Measurements from ENCODE around the gene TTC8.

The TTC8 gene

DNA sequence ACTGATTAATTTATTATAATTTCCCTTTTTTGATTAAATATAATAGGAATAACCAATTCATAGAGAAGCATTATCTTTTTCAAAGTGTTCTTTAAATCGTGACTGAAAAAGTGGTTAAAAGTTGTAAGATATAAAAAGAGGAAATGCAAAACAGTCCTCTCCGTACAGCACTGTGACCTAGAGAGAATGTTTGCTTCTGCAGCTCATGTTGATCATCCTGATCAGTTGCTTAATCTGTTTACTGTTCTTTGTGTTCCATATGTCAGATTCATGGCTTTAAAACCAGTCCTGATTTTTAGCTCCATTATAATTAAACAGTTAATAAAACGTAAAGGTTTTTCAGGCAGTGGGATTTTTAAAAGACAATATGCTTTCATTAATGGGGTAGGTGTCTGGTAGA lies 4.7 kb downstream of the TTC8 start:
- no peak overlapping the region for H3K4ac ChIP-seq (ENCODE audit: low read length)
- H3K79me1 ChIP-seq (ENCODE audit: low read depth, low read length): peaks cover 4% of the 10 kb centered on the region
- no peak overlapping the region for H3K14ac ChIP-seq (ENCODE audit: low read length)
- H3K27me3 ChIP-seq (ENCODE audit: control insufficient read depth in 3 of 3, insufficient read depth in 3 of 3, low read depth in 1 of 3, low read length in 3 of 3): no peaks in the 10 kb centered on the region
- no CpG with 5 or more reads among the region's 3 CpGs for WGBS, 2 donors (ENCODE audit: extremely low coverage in 2 of 2, insufficient read length in 2 of 2, insufficient replicate concordance in 1 of 2)
- no peak for DNase-seq (ENCODE audit: low spot score)
- H4K8ac ChIP-seq (ENCODE audit: low read depth, low read length): no peak overlapping the region
- H3K27ac ChIP-seq (replicated peaks; ENCODE audit: low read length): no peak overlapping the region
- no peak overlapping the region for H2BK15ac ChIP-seq (ENCODE audit: low read length)
- H3K36me3 ChIP-seq (replicated peaks in 1 of 2; ENCODE audit: control insufficient read depth in 2 of 2, insufficient read depth in 2 of 2, low read length in 2 of 2): peaks cover 0 to 6% of the 10 kb centered on the region in 2 donors
- no peak overlapping the region for H3K4me3 ChIP-seq (ENCODE audit: low read length in 2 of 2)
- no peak overlapping the region for H4K91ac ChIP-seq (ENCODE audit: low read depth, low read length, poor library complexity)
- no peak overlapping the region for H2BK12ac ChIP-seq (ENCODE audit: low read length)
- no peak overlapping the region for H2AK5ac ChIP-seq (ENCODE audit: low read depth, low read length)
- H3K9me3 ChIP-seq (replicated peaks in 1 of 2; ENCODE audit: control insufficient read depth in 2 of 2, insufficient read depth in 1 of 2, low read depth in 1 of 2, low read length in 2 of 2): peaks cover 4 to 9% of the 10 kb centered on the region in 2 donors
- H3K9ac ChIP-seq (ENCODE audit: low read depth, low read length, poor library complexity): no peak overlapping the region
- H3K23ac ChIP-seq (ENCODE audit: low read depth, low read length, poor library complexity): no peak overlapping the region
- H2AFZ ChIP-seq (ENCODE audit: low read length): no peak overlapping the region
- H2BK5ac ChIP-seq (ENCODE audit: low read length): no peak overlapping the region
- H3K4me1 ChIP-seq (ENCODE audit: control insufficient read depth in 2 of 2, insufficient read depth in 1 of 2, low read depth in 1 of 2, low read length in 2 of 2): peaks cover 5 to 8% of the 10 kb centered on the region in 2 donors
- H3K18ac ChIP-seq (ENCODE audit: low read length): no peak overlapping the region
- no peak overlapping the region for H2BK120ac ChIP-seq (ENCODE audit: low read depth, low read length)
- H3K4me2 ChIP-seq (ENCODE audit: insufficient read depth, low read length, poor library complexity, severe bottlenecking): no peak overlapping the region

DNA sequence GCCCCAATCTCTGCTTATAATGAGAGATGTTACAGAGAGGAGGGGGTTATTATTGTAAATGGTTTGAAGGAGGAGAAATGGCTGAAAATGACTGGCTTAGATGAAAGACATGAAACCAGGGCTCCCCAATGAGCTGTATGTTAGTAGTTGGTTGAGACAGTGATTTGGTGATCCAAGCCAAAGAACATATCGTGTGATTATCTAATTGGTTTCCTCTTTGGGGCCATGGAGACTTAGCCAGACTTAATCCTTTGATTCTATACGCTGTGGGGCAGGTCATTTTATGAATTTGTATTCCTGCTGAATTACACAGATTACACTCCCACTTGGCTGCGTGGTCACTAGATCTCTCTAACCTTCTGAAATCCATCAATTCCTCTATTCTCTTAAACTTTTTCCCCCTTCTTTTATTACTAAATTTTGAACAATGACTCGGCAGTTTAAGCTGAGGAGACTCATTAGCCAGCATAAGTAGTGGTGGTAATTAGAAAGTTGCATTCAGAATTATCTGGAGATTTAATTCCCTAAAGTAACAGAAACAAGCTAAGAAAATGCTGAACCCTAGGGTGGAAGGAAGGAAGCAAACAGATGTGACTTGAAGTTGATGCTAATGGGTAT lies 5.3 kb downstream of the TTC8 start:
- no peak overlapping the region for H3K9ac ChIP-seq (ENCODE audit: low read depth, low read length, poor library complexity)
- WGBS, 2 donors (ENCODE audit: extremely low coverage in 2 of 2, insufficient read length in 2 of 2, insufficient replicate concordance in 1 of 2): no CpG with 5 or more reads among the region's 4 CpGs
- no peak overlapping the region for H3K4me3 ChIP-seq (ENCODE audit: low read length in 2 of 2)
- H2BK15ac ChIP-seq (ENCODE audit: low read length): no peak overlapping the region
- H2BK120ac ChIP-seq (ENCODE audit: low read depth, low read length): no peak overlapping the region
- H3K27me3 ChIP-seq (ENCODE audit: control insufficient read depth in 3 of 3, insufficient read depth in 3 of 3, low read depth in 1 of 3, low read length in 3 of 3): no peaks in the 10 kb centered on the region
- H3K4me1 ChIP-seq (ENCODE audit: control insufficient read depth in 2 of 2, insufficient read depth in 1 of 2, low read depth in 1 of 2, low read length in 2 of 2): peaks cover 5 to 9% of the 10 kb centered on the region in 2 donors
- H3K14ac ChIP-seq (ENCODE audit: low read length): no peak overlapping the region
- no peak overlapping the region for H3K18ac ChIP-seq (ENCODE audit: low read length)
- H2AFZ ChIP-seq (ENCODE audit: low read length): no peak overlapping the region
- H3K4me2 ChIP-seq (ENCODE audit: insufficient read depth, low read length, poor library complexity, severe bottlenecking): no peak overlapping the region
- H4K8ac ChIP-seq (ENCODE audit: low read depth, low read length): no peak overlapping the region
- no peak overlapping the region for H2AK5ac ChIP-seq (ENCODE audit: low read depth, low read length)
- no peak overlapping the region for H3K4ac ChIP-seq (ENCODE audit: low read length)
- peaks cover 4 to 9% of the 10 kb centered on the region in 2 donors for H3K9me3 ChIP-seq (replicated peaks in 1 of 2; ENCODE audit: control insufficient read depth in 2 of 2, insufficient read depth in 1 of 2, low read depth in 1 of 2, low read length in 2 of 2)
- no peak overlapping the region for H2BK12ac ChIP-seq (ENCODE audit: low read length)
- H3K36me3 ChIP-seq (replicated peaks in 1 of 2; ENCODE audit: control insufficient read depth in 2 of 2, insufficient read depth in 2 of 2, low read length in 2 of 2): peaks cover 0 to 6% of the 10 kb centered on the region in 2 donors
- H3K27ac ChIP-seq (replicated peaks; ENCODE audit: low read length): no peak overlapping the region
- H3K23ac ChIP-seq (ENCODE audit: low read depth, low read length, poor library complexity): no peak overlapping the region
- H4K91ac ChIP-seq (ENCODE audit: low read depth, low read length, poor library complexity): no peak overlapping the region
- DNase-seq (ENCODE audit: low spot score): no peak
- no peak overlapping the region for H2BK5ac ChIP-seq (ENCODE audit: low read length)
- peaks cover 4% of the 10 kb centered on the region for H3K79me1 ChIP-seq (ENCODE audit: low read depth, low read length)

DNA sequence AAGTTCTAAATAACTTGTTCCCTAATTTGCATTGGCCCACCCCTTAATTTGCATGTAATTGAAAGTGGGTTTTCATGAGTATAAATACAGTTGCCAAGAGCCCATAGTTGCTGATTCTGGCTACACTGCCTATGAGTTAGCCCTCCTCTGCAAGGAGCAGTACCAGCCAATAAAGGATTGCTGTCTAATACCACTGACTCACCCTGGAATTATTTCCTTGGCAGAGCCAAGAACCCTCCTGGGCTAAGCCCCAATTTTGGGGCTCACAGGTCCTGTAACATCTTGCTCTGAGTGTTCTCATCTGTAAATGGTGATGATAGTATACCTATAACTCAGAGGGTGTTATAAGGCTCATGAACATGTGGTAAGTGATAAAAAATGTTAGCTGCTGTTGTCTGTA lies 6.8 kb downstream of the TTC8 start:
- H3K18ac ChIP-seq (ENCODE audit: low read length): no peak overlapping the region
- H4K91ac ChIP-seq (ENCODE audit: low read depth, low read length, poor library complexity): no peak overlapping the region
- H2BK12ac ChIP-seq (ENCODE audit: low read length): no peak overlapping the region
- H3K4me2 ChIP-seq (ENCODE audit: insufficient read depth, low read length, poor library complexity, severe bottlenecking): no peak overlapping the region
- no peak overlapping the region for H3K23ac ChIP-seq (ENCODE audit: low read depth, low read length, poor library complexity)
- H3K9ac ChIP-seq (ENCODE audit: low read depth, low read length, poor library complexity): no peak overlapping the region
- H3K4me1 ChIP-seq (ENCODE audit: control insufficient read depth in 2 of 2, insufficient read depth in 1 of 2, low read depth in 1 of 2, low read length in 2 of 2): peaks cover 0 to 6% of the 10 kb centered on the region in 2 donors
- no peak overlapping the region for H2AFZ ChIP-seq (ENCODE audit: low read length)
- no peak overlapping the region for H2BK15ac ChIP-seq (ENCODE audit: low read length)
- H3K4me3 ChIP-seq (ENCODE audit: low read length in 2 of 2): no peak overlapping the region
- H3K79me1 ChIP-seq (ENCODE audit: low read depth, low read length): peaks cover 4% of the 10 kb centered on the region
- no peak overlapping the region for H2BK120ac ChIP-seq (ENCODE audit: low read depth, low read length)
- no peak overlapping the region for H3K27ac ChIP-seq (replicated peaks; ENCODE audit: low read length)
- no peaks in the 10 kb centered on the region for H3K27me3 ChIP-seq (ENCODE audit: control insufficient read depth in 3 of 3, insufficient read depth in 3 of 3, low read depth in 1 of 3, low read length in 3 of 3)
- H4K8ac ChIP-seq (ENCODE audit: low read depth, low read length): no peak overlapping the region
- H2AK5ac ChIP-seq (ENCODE audit: low read depth, low read length): no peak overlapping the region
- no peak overlapping the region for H2BK5ac ChIP-seq (ENCODE audit: low read length)
- H3K4ac ChIP-seq (ENCODE audit: low read length): no peak overlapping the region
- peaks cover 0 to 6% of the 10 kb centered on the region in 2 donors for H3K36me3 ChIP-seq (replicated peaks in 1 of 2; ENCODE audit: control insufficient read depth in 2 of 2, insufficient read depth in 2 of 2, low read length in 2 of 2)
- no peak overlapping the region for H3K14ac ChIP-seq (ENCODE audit: low read length)
- DNase-seq (ENCODE audit: low spot score): no peak
- peaks cover 4 to 9% of the 10 kb centered on the region in 2 donors for H3K9me3 ChIP-seq (replicated peaks in 1 of 2; ENCODE audit: control insufficient read depth in 2 of 2, insufficient read depth in 1 of 2, low read depth in 1 of 2, low read length in 2 of 2)

DNA sequence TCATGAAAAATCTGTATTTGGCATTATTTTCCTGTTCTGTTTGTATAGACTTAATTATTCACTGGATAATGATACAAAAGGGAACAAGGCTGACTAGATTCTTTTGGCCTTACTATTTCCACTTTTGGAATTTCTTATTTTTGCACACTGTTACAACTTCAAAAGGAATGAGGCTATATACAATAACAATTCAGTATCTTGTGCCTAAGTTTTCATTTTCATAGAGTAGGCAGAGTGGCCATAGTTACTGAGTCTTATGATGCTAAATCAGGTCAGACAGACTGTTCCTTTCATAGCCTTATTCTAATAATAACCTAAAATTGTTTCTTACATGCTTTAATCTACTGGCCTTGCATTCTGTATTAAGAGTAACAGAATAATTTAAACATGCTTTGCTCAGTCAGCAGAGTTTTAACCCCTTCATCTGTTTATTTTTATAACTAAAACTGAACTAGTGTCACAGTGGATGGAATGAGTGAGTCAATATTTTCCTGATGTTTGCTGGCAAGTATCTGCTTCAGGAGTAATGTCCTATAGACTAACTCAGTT lies 10.5 kb downstream of the TTC8 start:
- peaks cover 4% of the 10 kb centered on the region for H3K79me1 ChIP-seq (ENCODE audit: low read depth, low read length)
- no peak overlapping the region for H3K4me2 ChIP-seq (ENCODE audit: insufficient read depth, low read length, poor library complexity, severe bottlenecking)
- no peak overlapping the region for H2BK120ac ChIP-seq (ENCODE audit: low read depth, low read length)
- no peak overlapping the region for H2BK15ac ChIP-seq (ENCODE audit: low read length)
- H3K9ac ChIP-seq (ENCODE audit: low read depth, low read length, poor library complexity): no peak overlapping the region
- no peaks in the 10 kb centered on the region for H3K27me3 ChIP-seq (ENCODE audit: control insufficient read depth in 3 of 3, insufficient read depth in 3 of 3, low read depth in 1 of 3, low read length in 3 of 3)
- no peak overlapping the region for H3K18ac ChIP-seq (ENCODE audit: low read length)
- H2AFZ ChIP-seq (ENCODE audit: low read length): no peak overlapping the region
- no peak overlapping the region for H3K4me3 ChIP-seq (ENCODE audit: low read length in 2 of 2)
- no peak overlapping the region for H2AK5ac ChIP-seq (ENCODE audit: low read depth, low read length)
- no peak overlapping the region for H3K23ac ChIP-seq (ENCODE audit: low read depth, low read length, poor library complexity)
- no peak overlapping the region for H4K8ac ChIP-seq (ENCODE audit: low read depth, low read length)
- H2BK12ac ChIP-seq (ENCODE audit: low read length): no peak overlapping the region
- no peak overlapping the region for H3K4ac ChIP-seq (ENCODE audit: low read length)
- H3K4me1 ChIP-seq (ENCODE audit: control insufficient read depth in 2 of 2, insufficient read depth in 1 of 2, low read depth in 1 of 2, low read length in 2 of 2): peaks cover 0 to 4% of the 10 kb centered on the region in 2 donors
- no peak overlapping the region for H3K14ac ChIP-seq (ENCODE audit: low read length)
- no peak for DNase-seq (ENCODE audit: low spot score)
- H3K36me3 ChIP-seq (replicated peaks in 1 of 2; ENCODE audit: control insufficient read depth in 2 of 2, insufficient read depth in 2 of 2, low read length in 2 of 2): peaks cover 0 to 6% of the 10 kb centered on the region in 2 donors
- no peak overlapping the region for H3K27ac ChIP-seq (replicated peaks; ENCODE audit: low read length)
- no peak overlapping the region for H2BK5ac ChIP-seq (ENCODE audit: low read length)
- H3K9me3 ChIP-seq (replicated peaks in 1 of 2; ENCODE audit: control insufficient read depth in 2 of 2, insufficient read depth in 1 of 2, low read depth in 1 of 2, low read length in 2 of 2): peaks cover 4 to 9% of the 10 kb centered on the region in 2 donors
- no peak overlapping the region for H4K91ac ChIP-seq (ENCODE audit: low read depth, low read length, poor library complexity)
